Adipocyte (in vitro differentiated cells): ENCODE data around the gene KANTR.

ENCODE experiments used
- DNase-seq: peaks from one replicate; pipeline ENCODE4 v3.0.0-alpha.2; 2015; ENCODE audit warnings: low read depth
- H3K27me3 ChIP-seq: replicated peaks from 2 replicates; pipeline ENCODE4 v1.7.0; 2013; ENCODE audit warnings: mild to moderate bottlenecking, low read length, moderate library complexity; ENCODE audit not compliant: control insufficient read depth, insufficient read depth
- H3K36me3 ChIP-seq: 2 replicates; pipeline ENCODE4 v1.7.0; 2013; ENCODE audit warnings: low read length, mild to moderate bottlenecking, moderate library complexity; ENCODE audit not compliant: control insufficient read depth, insufficient read depth, severe bottlenecking
- H3K4me1 ChIP-seq: 2 replicates; pipeline ENCODE4 v1.7.0; 2013; ENCODE audit warnings: mild to moderate bottlenecking, low read length, moderate library complexity; ENCODE audit not compliant: control insufficient read depth, insufficient read depth
- H3K4me3 ChIP-seq: 2 replicates; pipeline ENCODE4 v1.7.0; 2013; ENCODE audit warnings: mild to moderate bottlenecking, low read length, moderate library complexity
- H3K9ac ChIP-seq: 2 replicates; pipeline ENCODE4 v1.7.0; 2013; ENCODE audit warnings: mild to moderate bottlenecking, low read length, moderate library complexity
- H3K9me3 ChIP-seq: 2 replicates; pipeline ENCODE4 v1.7.0; 2013; ENCODE audit warnings: mild to moderate bottlenecking, low read length, moderate library complexity; ENCODE audit not compliant: control insufficient read depth

KANTR gene

DNA sequence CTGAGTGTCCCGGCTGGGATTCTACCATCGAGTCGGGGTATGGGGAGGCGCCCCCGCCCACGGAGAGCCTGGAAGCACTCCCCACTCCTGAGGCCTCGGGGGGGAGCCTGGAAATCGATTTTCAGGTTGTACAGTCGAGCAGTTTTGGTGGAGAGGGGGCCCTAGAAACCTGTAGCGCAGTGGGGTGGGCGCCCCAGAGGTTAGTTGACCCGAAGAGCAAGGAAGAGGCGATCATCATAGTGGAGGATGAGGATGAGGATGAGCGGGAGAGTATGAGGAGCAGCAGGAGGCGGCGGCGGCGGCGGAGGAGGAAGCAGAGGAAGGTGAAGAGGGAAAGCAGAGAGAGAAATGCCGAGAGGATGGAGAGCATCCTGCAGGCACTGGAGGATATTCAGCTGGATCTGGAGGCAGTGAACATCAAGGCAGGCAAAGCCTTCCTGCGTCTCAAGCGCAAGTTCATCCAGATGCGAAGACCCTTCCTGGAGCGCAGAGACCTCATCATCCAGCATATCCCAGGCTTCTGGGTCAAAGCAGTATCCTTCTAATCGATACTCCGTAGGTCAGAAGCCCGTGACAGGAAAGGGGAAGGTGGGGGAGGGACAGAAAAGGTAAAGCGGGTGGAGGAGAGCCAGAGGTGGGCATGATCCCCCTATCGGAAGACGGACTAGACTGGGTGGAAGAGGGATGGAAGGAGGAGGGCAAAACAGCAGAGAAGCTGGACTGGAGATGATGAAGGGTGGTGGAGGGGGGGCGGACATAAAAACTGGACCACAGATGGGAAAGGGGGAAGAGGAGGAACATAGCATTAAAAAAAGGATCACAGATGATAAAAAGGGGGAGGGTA lies 10.9 kb upstream of the KANTR start:
- H3K4me3 ChIP-seq: peak overlapping the region; percentile 82
- H3K27me3 ChIP-seq: peaks cover 6% of the 10 kb centered on the region
- peaks cover 38% of the 10 kb centered on the region for H3K36me3 ChIP-seq
- no peak for DNase-seq
- H3K4me1 ChIP-seq: peaks cover 19% of the 10 kb centered on the region
- H3K9ac ChIP-seq: peak overlapping the region; percentile 83
- no peaks in the 10 kb centered on the region for H3K9me3 ChIP-seq

DNA sequence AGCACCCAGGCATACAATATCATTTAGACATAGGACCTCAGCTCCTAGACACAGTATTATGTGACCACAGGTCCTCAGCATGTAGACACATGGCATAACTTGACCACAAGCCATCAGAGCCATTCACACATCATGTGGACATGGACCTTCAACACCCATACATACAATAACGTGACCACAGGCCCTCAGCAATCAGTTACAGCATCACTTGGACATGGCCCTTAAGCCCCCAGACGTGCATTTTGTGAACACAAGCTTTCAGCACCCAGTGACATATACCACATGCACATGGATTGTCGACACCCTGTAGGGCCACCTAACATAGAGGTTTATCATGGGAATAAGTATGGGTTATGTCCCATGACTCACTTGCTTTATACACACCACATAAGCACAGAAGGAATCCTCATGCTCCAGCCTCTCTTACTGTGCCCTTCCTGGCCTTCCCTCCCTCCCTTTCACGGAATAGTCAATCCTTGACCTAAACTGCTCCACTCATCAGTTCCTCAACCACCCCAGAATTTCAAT lies 9.8 kb upstream of the KANTR start:
- DNase-seq: no peak
- H3K36me3 ChIP-seq: peaks cover 40% of the 10 kb centered on the region
- no peaks in the 10 kb centered on the region for H3K9me3 ChIP-seq
- peak overlapping the region; percentile 83 for H3K9ac ChIP-seq
- H3K4me1 ChIP-seq: peaks cover 19% of the 10 kb centered on the region
- peak overlapping the region; percentile 82 for H3K4me3 ChIP-seq
- peaks cover 6% of the 10 kb centered on the region for H3K27me3 ChIP-seq

DNA sequence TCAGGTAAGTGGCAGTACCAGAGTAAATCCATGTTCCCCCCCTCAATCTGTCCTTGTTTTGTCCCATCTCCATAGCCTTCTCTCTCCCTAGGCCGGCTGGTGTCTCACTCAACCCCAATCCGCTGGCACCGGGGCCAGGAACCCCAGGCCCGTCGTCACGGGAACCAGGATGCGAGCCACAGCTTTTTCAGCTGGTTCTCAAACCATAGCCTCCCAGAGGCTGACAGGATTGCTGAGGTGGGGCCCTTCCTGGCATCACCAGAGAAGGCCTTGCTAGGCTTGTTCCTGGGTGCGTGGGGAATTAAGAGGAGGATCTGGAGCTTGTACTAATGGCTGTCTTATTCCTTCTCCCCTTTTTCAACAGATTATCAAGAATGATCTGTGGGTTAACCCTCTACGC lies 9.1 kb upstream of the KANTR start:
- peaks cover 40% of the 10 kb centered on the region for H3K36me3 ChIP-seq
- peaks cover 6% of the 10 kb centered on the region for H3K27me3 ChIP-seq
- H3K4me1 ChIP-seq: peaks cover 19% of the 10 kb centered on the region
- DNase-seq: no peak
- no peaks in the 10 kb centered on the region for H3K9me3 ChIP-seq
- no peak overlapping the region for H3K4me3 ChIP-seq
- no peak overlapping the region for H3K9ac ChIP-seq

DNA sequence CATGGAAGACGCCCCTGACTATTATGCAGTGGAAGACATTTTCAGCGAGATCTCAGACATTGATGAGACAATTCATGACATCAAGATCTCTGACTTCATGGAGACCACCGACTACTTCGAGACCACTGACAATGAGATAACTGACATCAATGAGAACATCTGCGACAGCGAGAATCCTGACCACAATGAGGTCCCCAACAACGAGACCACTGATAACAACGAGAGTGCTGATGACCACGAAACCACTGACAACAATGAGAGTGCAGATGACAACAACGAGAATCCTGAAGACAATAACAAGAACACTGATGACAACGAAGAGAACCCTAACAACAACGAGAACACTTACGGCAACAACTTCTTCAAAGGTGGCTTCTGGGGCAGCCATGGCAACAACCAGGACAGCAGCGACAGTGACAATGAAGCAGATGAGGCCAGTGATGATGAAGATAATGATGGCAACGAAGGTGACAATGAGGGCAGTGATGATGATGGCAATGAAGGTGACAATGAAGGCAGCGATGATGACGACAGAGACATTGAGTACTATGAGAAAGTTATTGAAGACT lies 8.2 kb upstream of the KANTR start:
- no peak for DNase-seq
- H3K36me3 ChIP-seq: peaks cover 40% of the 10 kb centered on the region

DNA sequence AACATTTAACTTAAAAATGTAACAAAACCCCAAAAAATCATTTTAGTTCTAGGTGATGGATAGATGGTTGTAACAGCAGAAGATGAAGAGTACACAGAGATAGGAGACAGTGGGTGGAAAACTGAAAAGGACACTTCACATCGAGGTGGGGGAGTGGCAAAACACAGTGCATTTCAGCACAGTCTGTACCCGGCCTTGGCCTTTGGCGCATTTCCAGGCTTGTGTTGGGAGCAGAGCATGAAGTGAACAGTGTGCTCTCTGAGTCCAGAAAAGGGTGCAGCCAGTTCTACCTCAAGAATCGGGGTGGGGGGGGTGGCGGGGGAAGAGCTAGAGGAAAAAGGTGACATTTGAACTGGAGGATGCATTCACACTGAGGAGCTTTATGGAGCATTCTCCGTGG lies 7.5 kb upstream of the KANTR start:
- no peak for DNase-seq
- H3K36me3 ChIP-seq: peaks cover 40% of the 10 kb centered on the region
- H3K9me3 ChIP-seq: no peaks in the 10 kb centered on the region
- no peak overlapping the region for H3K4me3 ChIP-seq
- no peak overlapping the region for H3K9ac ChIP-seq
- peaks cover 6% of the 10 kb centered on the region for H3K27me3 ChIP-seq
- H3K4me1 ChIP-seq: peaks cover 19% of the 10 kb centered on the region

More for the DNA sequence above, 8.2 kb upstream of the KANTR start:
- Histone ChIP-seq H3K27me3 (peaks cover 6% of the 10 kb centered on the region), H3K9ac (no peak overlapping the region), H3K9me3 (no peaks in the 10 kb centered on the region), H3K4me3 (no peak overlapping the region), H3K4me1 (peaks cover 19% of the 10 kb centered on the region)

DNA sequence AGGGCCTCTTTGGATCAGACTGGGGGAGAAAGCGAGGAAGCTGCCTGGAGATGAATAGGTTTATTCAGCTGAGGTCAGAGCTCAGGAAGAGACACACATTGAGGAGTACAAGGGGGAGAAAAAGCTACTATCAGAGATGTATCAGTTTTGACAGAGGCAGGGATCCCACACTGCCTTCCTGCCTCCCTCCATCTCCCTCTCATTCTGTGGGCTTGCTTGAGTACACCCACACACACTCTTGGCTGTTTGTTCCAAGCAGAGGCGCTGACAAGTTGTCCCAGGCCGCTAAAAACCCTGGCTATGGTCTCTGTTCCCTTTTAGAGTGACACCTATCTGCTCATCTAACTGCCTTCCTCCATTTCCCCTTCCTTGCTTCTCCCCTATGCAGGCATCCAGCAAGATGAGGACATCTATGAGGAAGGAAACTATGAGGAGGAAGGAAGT lies 6.5 kb upstream of the KANTR start:
- Histone ChIP-seq H3K9me3 (no peaks in the 10 kb centered on the region), H3K4me1 (peaks cover 19% of the 10 kb centered on the region), H3K4me3 (no peak overlapping the region), H3K9ac (no peak overlapping the region), H3K36me3 (peaks cover 40% of the 10 kb centered on the region), H3K27me3 (peaks cover 6% of the 10 kb centered on the region)
- DNase-seq: no peak

DNA sequence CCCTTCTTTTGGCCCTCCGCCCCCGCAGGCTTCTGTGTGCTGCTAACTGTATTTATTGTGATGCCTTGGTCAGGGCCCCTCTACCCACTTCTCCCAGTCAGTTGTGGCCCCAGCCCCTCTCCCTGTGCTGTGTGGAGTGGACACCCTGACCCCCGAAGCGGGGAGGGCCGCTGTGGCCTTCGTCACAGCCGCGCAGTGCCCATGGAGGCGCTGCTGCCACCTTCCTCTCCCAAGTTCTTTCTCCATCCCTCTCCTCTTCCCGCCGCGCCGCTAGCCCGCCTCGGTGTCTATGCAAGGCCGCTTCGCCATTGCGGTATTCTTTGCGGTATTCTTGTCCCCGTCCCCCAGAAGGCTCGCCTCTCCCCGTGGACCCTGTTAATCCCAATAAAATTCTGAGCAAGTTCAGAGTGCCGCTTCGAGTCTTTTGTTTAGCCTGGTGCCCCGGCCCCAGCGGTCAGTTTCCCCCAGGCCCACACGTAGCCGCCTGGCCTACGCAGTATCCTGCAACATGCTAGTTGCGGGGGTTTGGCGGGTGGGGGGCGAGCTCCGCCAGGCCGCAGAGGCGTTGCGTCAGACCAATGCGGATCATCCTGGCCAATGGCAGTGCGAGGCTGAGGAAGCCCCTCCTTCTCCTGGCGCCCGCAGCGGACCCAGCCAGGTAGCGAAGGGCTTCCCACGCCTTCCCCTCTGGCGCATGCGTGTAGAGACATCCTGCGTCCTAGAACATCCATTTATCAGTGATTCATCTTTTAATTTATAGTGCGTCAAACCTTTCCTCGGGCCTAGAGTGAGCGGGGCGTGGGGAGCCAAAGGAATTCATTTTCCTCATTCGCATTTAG lies 5.6 kb upstream of the KANTR start:
- peak; percentile 73 for DNase-seq
- Histone ChIP-seq H3K27me3 (peaks cover 6% of the 10 kb centered on the region), H3K36me3 (peaks cover 40% of the 10 kb centered on the region), H3K9me3 (no peaks in the 10 kb centered on the region), H3K9ac (peak overlapping the region; percentile 67), H3K4me1 (peaks cover 17% of the 10 kb centered on the region), H3K4me3 (peak overlapping the region; percentile 75)

DNA sequence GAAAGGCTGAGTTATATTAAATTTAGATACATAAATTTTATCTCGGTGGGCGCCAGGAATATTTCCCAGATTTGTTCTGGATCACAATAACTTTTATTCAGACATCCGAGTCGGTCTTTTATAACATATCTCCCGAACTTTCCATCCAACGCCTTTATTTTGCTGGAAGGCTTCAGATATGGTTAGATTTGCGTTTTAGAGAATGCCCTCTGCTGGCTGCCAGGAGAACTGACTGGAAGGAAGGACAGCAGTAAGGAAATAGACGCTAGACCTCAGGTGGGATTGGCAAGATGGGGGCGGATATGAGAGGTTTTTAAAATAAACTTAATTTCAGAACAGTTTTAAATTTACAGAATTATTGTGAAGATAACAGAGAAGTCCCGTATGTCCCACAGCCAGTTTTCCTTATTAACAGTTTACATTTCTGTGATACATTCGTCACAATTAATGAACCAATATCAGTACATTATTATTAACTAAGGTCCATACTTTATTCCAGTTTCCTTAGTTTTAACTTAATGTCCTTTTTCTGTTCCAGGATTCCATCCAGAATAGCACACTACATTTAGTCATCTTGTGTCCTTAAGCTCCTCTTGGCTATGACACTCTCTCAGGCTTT lies 4.6 kb upstream of the KANTR start:
- Histone ChIP-seq H3K4me3 (peak overlapping the region; percentile 75), H3K4me1 (peaks cover 9% of the 10 kb centered on the region), H3K36me3 (peaks cover 35% of the 10 kb centered on the region), H3K9me3 (no peaks in the 10 kb centered on the region), H3K27me3 (no peaks in the 10 kb centered on the region), H3K9ac (peak overlapping the region; percentile 67)
- DNase-seq: peak; percentile 79

DNA sequence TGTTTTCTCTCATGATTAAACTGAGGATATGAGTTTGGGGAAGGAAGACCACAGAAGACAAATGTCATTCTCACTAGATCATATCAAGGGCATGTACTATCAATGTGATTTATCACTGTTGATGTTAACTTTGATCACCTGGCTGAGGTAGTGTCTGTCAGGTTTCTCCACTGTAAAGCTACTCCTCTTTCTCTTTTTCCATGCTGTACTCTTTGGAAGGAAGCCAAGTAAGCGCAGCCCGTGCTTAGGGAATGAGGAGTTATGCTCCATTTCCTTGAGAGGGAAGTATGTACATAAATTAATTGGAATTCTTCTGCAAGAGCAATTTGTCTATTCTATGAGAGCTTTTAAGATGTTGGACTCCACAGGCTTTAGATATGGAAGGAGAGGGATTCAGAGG lies 4.0 kb upstream of the KANTR start:
- no peak overlapping the region for H3K9ac ChIP-seq
- no peaks in the 10 kb centered on the region for H3K9me3 ChIP-seq
- peaks cover 9% of the 10 kb centered on the region for H3K4me1 ChIP-seq
- H3K27me3 ChIP-seq: no peaks in the 10 kb centered on the region
- H3K4me3 ChIP-seq: no peak overlapping the region
- H3K36me3 ChIP-seq: peaks cover 31% of the 10 kb centered on the region
- no peak for DNase-seq

DNA sequence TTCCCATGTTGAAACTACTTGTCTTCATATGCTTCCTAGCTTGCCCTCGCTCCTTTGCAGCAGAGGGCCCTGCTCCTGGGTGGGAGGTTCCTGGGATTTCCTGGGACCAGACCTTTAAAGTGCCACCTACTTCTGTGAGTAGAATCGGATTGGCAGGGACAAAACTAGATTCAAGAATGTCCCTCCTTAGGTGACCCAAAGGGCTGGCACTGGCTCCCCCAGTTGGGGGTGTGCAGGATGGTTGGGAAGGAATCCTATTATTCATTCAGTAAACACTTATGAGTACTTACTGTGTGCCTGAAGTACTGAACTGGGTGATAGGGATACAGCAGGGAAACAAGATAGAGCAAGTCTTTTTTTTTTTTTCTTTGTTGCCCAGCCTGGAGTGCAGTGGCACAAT lies 2.6 kb upstream of the KANTR start:
- no peaks in the 10 kb centered on the region for H3K27me3 ChIP-seq
- no peak for DNase-seq
- peaks cover 3% of the 10 kb centered on the region for H3K4me1 ChIP-seq
- H3K36me3 ChIP-seq: peaks cover 16% of the 10 kb centered on the region
- H3K4me3 ChIP-seq: no peak overlapping the region
- H3K9me3 ChIP-seq: no peaks in the 10 kb centered on the region
- H3K9ac ChIP-seq: no peak overlapping the region
